Gastrocnemius medialis (tissue), 4 donors: ENCODE results near the gene KRTCAP2.

ENCODE experiments used
- CTCF ChIP-seq, 5 experiments: fragments of 450-650 bp in 3 of 5; fragments of 200-600 bp in 2 of 5; sonication (generic) in 2 of 5; IDR thresholded peaks in 4 of 5; conservative IDR thresholded peaks in 1 of 5; 1 replicate in 4 of 5; 2 replicates in 1 of 5; pipeline ENCODE4 v1.5.1; 2016 to 2019; ENCODE audit warnings: antibody characterized with exemption in 5 of 5, mild to moderate bottlenecking in 3 of 5, moderate library complexity in 3 of 5
- POLR2A ChIP-seq, 2 donors: fragments of 450-650 bp; IDR thresholded peaks; one replicate each; pipeline ENCODE4 v1.6.1; 2017; ENCODE audit warnings: antibody characterized with exemption in 2 of 2, mild to moderate bottlenecking in 2 of 2, moderate library complexity in 2 of 2

GRCh38 chr1:155170806-155171205, 2.3 kb downstream of the KRTCAP2 start:
- no peak for TF ChIP-seq CTCF (IDR thresholded peaks at IDR 0.05 in 4 of 5, conservative IDR thresholded peaks at IDR 0.05 in 1 of 5)
- no peak for TF ChIP-seq POLR2A (IDR thresholded peaks at IDR 0.05)
